Neuron (in vitro differentiated cells): ENCODE measurements around the gene SNRPA1.
"Not testable (repeated sequence)": the region's sequence is repeated elsewhere in the genome, so short reads cannot be mapped to it uniquely, and the experiment has no call there.

Experiments
- H2AFZ ChIP-seq: one replicate; pipeline ENCODE4 v1.6.1; 2013; ENCODE audit warnings: low read depth, mild to moderate bottlenecking, inconsistent platforms, low read length, moderate library complexity
- H3K27me3 ChIP-seq: one replicate; pipeline ENCODE4 v1.6.1; 2013; ENCODE audit warnings: low read length; ENCODE audit not compliant: insufficient read depth
- H3K36me3 ChIP-seq: one replicate; pipeline ENCODE4 v1.6.1; 2013; ENCODE audit warnings: low read length; ENCODE audit not compliant: insufficient read depth
- H3K4me1 ChIP-seq: one replicate; pipeline ENCODE4 v1.6.1; 2013; ENCODE audit warnings: low read length; ENCODE audit not compliant: insufficient read depth
- H3K4me3 ChIP-seq: 2 replicates; pipeline ENCODE4 v1.5.1; 2013; ENCODE audit warnings: mild to moderate bottlenecking, low read length, moderate library complexity
- H3K9me3 ChIP-seq: one replicate; pipeline ENCODE4 v1.6.1; 2013; ENCODE audit warnings: low read length

Gene SNRPA1

GRCh38 chr15:101294731-101295606 lies at the start of gene SNRPA1:
SNRPA1 (minus strand) TSS chr15:101295248; CDS start chr15:101295178, 70 bp downstream.
- H3K9me3 ChIP-seq = no peaks in the 10 kb centered on the region
- peak within 1 kb of the TSS; percentile 39 for H2AFZ ChIP-seq

DNA sequence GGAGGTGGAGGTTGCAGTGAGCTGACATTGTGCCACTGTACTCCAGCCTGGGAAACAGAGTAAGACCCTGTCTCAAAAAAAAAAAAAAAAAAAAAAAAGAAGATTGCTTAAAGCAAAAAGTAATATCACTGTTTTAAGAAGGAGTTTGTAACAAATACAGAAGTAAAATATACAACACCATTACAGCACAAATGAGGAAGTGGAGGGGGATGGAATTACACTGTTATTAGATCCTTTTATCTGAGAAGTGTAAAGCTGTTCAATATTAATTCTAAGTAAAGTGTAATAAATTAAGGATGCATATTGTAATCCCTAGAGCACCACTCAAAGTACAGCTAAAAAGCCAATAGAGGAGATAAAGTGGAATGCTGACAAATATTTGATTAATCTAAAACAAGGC lies 47.0 kb upstream of the SNRPA1 start:
- no peaks in the 10 kb centered on the region for H3K27me3 ChIP-seq
- no peaks in the 10 kb centered on the region for H3K9me3 ChIP-seq
- no peaks in the 10 kb centered on the region for H3K36me3 ChIP-seq
- H3K4me3 ChIP-seq = no peak overlapping the region
- no peaks in the 10 kb centered on the region for H3K4me1 ChIP-seq
- H2AFZ ChIP-seq = no peak overlapping the region

More at GRCh38 chr15:101294731-101295606, at the start of gene SNRPA1:
- H3K27me3 ChIP-seq = no peaks in the 10 kb centered on the region
- H3K4me1 ChIP-seq = peaks cover 22% of the 10 kb centered on the region
- peak within 1 kb of the TSS; percentile 89 for H3K4me3 ChIP-seq
- peaks cover 19% of the 10 kb centered on the region for H3K36me3 ChIP-seq

DNA sequence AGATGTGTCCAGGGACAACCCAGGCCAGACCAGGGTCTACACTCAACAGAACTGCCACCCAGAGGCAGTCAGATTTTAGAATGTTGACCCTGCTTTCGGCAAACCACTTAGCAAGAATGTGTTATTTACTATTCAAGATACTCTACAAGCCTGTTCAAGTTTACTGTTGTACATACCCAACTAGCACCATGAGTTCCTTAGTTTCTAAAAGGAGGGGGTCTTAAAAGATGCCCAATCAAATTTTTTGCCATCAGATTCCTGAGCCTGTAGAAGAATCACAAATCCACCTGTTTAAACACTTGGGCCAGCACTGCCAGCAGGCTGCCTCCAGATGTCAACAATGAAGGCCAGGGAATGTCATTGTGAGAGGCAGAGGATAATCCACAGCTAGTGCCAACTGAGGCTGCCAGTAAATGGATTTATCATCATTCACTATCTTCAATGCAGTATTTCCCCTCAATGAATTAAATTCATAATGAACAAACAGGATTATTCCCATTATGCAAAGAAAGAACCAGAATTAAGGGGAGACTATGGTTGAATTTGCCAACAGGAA lies 43.5 kb upstream of the SNRPA1 start:
- H3K27me3 ChIP-seq = no peaks in the 10 kb centered on the region
- no peak overlapping the region for H2AFZ ChIP-seq
- H3K4me3 ChIP-seq = no peak overlapping the region
- H3K36me3 ChIP-seq = no peaks in the 10 kb centered on the region
- peaks cover 2% of the 10 kb centered on the region for H3K9me3 ChIP-seq
- peaks cover 4% of the 10 kb centered on the region for H3K4me1 ChIP-seq

- no peak overlapping the region for H3K4me3 ChIP-seq
- no peaks in the 10 kb centered on the region for H3K27me3 ChIP-seq
- peaks cover 5% of the 10 kb centered on the region for H3K9me3 ChIP-seq
- no peak overlapping the region for H2AFZ ChIP-seq
- peaks cover 4% of the 10 kb centered on the region for H3K4me1 ChIP-seq
- H3K36me3 ChIP-seq = no peaks in the 10 kb centered on the region
Measured at GRCh38 chr15:101337976-101338375, 42.9 kb upstream of the SNRPA1 start.

GRCh38 chr15:101333907-101334789 lies 39.1 kb upstream of the SNRPA1 start:
- H3K27me3 ChIP-seq, H3K36me3 ChIP-seq, H3K9me3 ChIP-seq, H3K4me1 ChIP-seq: not testable (repeated sequence)
- Histone ChIP-seq H2AFZ (peak overlapping the region; percentile 21), H3K4me3 (peak overlapping the region; percentile 55)

DNA sequence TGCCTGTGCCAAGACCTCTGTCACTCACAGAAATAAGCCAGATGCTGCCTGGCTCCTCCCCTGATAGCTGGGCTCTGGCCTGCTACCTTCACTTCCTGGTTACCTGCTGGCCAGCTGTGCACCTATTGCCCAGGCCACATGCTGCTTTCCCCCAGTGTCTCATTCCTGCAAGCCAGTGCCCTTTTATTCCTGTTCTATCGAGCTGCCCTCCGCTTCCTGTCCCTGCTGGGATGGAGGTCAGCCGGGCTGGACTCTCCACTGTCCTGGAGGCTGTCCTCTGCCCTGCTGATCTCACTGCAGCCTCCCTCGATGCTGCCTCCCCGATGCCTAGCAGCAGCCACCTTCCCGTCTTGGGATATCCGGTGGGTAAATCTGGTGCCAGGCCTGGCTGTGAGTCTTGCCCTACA lies 37.0 kb upstream of the SNRPA1 start:
- Histone ChIP-seq H3K4me3 (no peak overlapping the region), H2AFZ (no peak overlapping the region), H3K9me3 (peaks cover 5% of the 10 kb centered on the region), H3K4me1 (peaks cover 4% of the 10 kb centered on the region), H3K27me3 (peaks cover 2% of the 10 kb centered on the region), H3K36me3 (no peaks in the 10 kb centered on the region)

- H3K9me3 ChIP-seq = peaks cover 2% of the 10 kb centered on the region
- H2AFZ ChIP-seq = no peak overlapping the region
- no peaks in the 10 kb centered on the region for H3K36me3 ChIP-seq
- peaks cover 4% of the 10 kb centered on the region for H3K4me1 ChIP-seq
- H3K27me3 ChIP-seq = peaks cover 2% of the 10 kb centered on the region
- no peak overlapping the region for H3K4me3 ChIP-seq
Measured at GRCh38 chr15:101329867-101330380, 34.9 kb upstream of the SNRPA1 start.

- no peak overlapping the region for H3K4me3 ChIP-seq
- H2AFZ ChIP-seq = no peak overlapping the region
- peaks cover 2% of the 10 kb centered on the region for H3K27me3 ChIP-seq
- H3K9me3 ChIP-seq = peaks cover 2% of the 10 kb centered on the region
- no peaks in the 10 kb centered on the region for H3K4me1 ChIP-seq
- no peaks in the 10 kb centered on the region for H3K36me3 ChIP-seq
Measured at GRCh38 chr15:101329309-101329863, 34.3 kb upstream of the SNRPA1 start.

- Histone ChIP-seq H3K4me3 (no peak overlapping the region), H3K9me3 (no peaks in the 10 kb centered on the region), H3K27me3 (peaks cover 2% of the 10 kb centered on the region), H3K36me3 (no peaks in the 10 kb centered on the region), H2AFZ (no peak overlapping the region), H3K4me1 (no peaks in the 10 kb centered on the region)
Measured at GRCh38 chr15:101328001-101328400, 33.0 kb upstream of the SNRPA1 start.

DNA sequence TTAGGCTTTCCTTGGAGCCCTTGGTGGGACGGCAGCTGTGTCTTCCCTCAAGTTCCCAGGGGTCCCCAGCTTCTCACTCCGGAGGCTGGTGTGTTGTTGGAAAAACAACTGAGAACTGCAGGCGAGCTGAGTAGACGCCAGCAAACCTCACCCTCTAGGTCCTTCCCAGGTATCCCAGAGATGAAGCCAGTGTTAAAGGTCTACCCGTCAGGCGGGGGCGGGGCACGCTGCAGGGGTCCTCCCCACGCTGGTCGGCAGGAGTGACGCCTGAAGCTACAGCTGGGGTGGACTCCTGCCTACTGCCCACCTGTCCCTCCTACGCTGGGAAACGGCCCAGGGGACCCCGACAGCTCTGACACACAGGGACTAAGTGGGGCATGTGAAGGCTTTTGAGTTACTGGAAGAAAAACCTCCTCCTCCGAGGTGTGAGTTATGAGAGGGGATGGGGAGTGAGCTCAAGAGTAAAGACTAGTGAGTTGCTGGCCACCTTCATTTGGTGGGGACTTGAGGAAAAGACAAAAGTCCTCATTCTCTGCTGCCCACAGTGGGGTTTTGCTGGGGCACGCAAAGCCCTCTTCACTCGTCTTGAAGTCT lies 32.2 kb upstream of the SNRPA1 start:
- Histone ChIP-seq H3K36me3 (no peaks in the 10 kb centered on the region), H3K27me3 (peaks cover 2% of the 10 kb centered on the region), H2AFZ (no peak overlapping the region), H3K4me3 (no peak overlapping the region), H3K4me1 (no peaks in the 10 kb centered on the region), H3K9me3 (no peaks in the 10 kb centered on the region)

DNA sequence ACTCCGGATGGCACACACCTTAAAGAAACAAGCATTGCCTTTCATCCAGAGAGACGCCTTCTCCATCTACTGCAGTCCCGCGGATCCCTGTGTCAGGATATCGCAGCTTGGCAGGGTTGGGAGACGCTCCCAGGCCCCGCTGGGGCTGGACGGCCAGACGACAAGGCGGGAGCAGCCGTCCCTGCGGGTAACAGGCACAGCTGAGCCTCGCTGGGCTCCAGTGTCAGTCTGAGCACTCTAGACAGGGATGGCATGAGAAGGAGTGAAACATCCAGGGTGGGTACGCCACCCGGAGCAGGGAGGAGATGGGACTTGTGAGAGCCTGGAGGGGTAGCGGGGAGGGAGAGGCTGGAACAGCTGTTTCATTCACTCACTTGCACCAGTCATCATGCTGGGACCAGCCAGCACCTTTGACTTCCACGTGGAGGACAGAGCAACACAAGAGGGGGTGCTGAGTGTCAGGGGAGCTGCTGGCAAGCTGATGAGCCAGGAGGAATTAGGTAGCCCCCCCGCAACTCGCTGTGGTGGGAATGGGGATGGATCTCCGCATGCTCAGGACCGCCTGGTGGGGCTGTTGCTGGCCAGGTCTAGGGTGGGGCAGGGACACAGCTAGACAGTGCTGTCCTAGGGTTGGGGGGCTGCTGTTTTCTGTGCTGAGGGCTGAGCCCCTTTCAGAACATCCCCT lies 31.6 kb upstream of the SNRPA1 start:
- H3K27me3 ChIP-seq = peaks cover 2% of the 10 kb centered on the region
- no peak overlapping the region for H2AFZ ChIP-seq
- no peaks in the 10 kb centered on the region for H3K9me3 ChIP-seq
- H3K4me1 ChIP-seq = no peaks in the 10 kb centered on the region
- no peak overlapping the region for H3K4me3 ChIP-seq
- H3K36me3 ChIP-seq = no peaks in the 10 kb centered on the region

GRCh38 chr15:101326026-101326315 lies 30.9 kb upstream of the SNRPA1 start:
- H3K4me3 ChIP-seq = no peak overlapping the region
- no peaks in the 10 kb centered on the region for H3K27me3 ChIP-seq

More at GRCh38 chr15:101326026-101326315, 30.9 kb upstream of the SNRPA1 start:
- Histone ChIP-seq H2AFZ (no peak overlapping the region), H3K4me1 (no peaks in the 10 kb centered on the region), H3K36me3 (no peaks in the 10 kb centered on the region), H3K9me3 (no peaks in the 10 kb centered on the region)
